Measurements from ENCODE around the gene ZNF555.

ZNF555 gene

DNA sequence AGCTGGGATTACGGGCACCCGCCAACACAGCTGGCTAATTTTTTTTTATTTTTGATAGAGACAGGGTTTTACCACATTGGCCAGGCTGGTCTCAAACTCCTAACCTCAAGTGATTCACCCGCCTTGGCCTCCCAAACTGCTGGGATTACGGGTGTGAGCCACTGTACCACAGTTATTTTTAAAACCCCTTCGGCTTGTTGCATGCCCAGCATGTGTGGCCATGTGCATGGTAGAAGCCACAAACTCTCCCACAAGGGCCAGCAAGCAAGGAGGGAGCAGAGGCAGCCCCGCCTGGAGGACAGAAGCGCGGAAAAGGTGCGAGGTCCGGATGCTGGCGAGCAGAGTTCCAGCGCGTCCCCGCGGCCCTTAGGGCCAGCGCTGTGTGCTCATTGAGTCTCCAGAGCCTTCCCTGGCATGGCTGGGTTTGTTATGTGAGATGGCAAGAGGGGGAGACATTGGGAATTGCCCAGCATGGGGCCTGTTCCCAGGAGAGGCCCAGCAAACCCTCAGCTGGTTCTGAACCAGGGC is 43.1 kb upstream of the ZNF555 start:
- no peak overlapping the region for H3K9ac ChIP-seq (ENCODE audit: low read depth, low read length, poor library complexity)
- no peak overlapping the region for H2BK12ac ChIP-seq (ENCODE audit: low read length)
- no peak overlapping the region for H2BK120ac ChIP-seq (ENCODE audit: low read depth, low read length)
- no peaks in the 10 kb centered on the region for H3K27me3 ChIP-seq (ENCODE audit: control insufficient read depth in 3 of 3, insufficient read depth in 3 of 3, low read depth in 1 of 3, low read length in 3 of 3)
- H2BK15ac ChIP-seq (ENCODE audit: low read length) = no peak overlapping the region
- H2BK5ac ChIP-seq (ENCODE audit: low read length) = no peak overlapping the region
- H3K4ac ChIP-seq (ENCODE audit: low read length) = no peak overlapping the region
- H3K79me1 ChIP-seq (ENCODE audit: low read depth, low read length) = peaks cover 25% of the 10 kb centered on the region
- no peaks in the 10 kb centered on the region for H3K9me3 ChIP-seq (replicated peaks in 1 of 2; ENCODE audit: control insufficient read depth in 2 of 2, insufficient read depth in 1 of 2, low read depth in 1 of 2, low read length in 2 of 2)
- H4K91ac ChIP-seq (ENCODE audit: low read depth, low read length, poor library complexity) = no peak overlapping the region
- peaks cover 69 to 98% of the 10 kb centered on the region in 2 donors for H3K36me3 ChIP-seq (replicated peaks in 1 of 2; ENCODE audit: control insufficient read depth in 2 of 2, insufficient read depth in 2 of 2, low read length in 2 of 2)
- H3K14ac ChIP-seq (ENCODE audit: low read length) = no peak overlapping the region
- no peak for DNase-seq (ENCODE audit: low spot score)
- H3K4me2 ChIP-seq (ENCODE audit: insufficient read depth, low read length, poor library complexity, severe bottlenecking) = no peak overlapping the region
- no peaks in the 10 kb centered on the region for H3K4me1 ChIP-seq (ENCODE audit: control insufficient read depth in 2 of 2, insufficient read depth in 1 of 2, low read depth in 1 of 2, low read length in 2 of 2)
- no peak overlapping the region for H2AFZ ChIP-seq (ENCODE audit: low read length)
- H3K23ac ChIP-seq (ENCODE audit: low read depth, low read length, poor library complexity) = no peak overlapping the region
- H4K8ac ChIP-seq (ENCODE audit: low read depth, low read length) = no peak overlapping the region
- H3K4me3 ChIP-seq (ENCODE audit: low read length in 2 of 2) = no peak overlapping the region
- WGBS, 2 donors (ENCODE audit: extremely low coverage in 2 of 2, insufficient read length in 2 of 2, insufficient replicate concordance in 1 of 2) = no CpG with 5 or more reads among the region's 16 CpGs
- H2AK5ac ChIP-seq (ENCODE audit: low read depth, low read length) = no peak overlapping the region
- H3K27ac ChIP-seq (replicated peaks; ENCODE audit: low read length) = no peak overlapping the region
- H3K18ac ChIP-seq (ENCODE audit: low read length) = no peak overlapping the region

DNA sequence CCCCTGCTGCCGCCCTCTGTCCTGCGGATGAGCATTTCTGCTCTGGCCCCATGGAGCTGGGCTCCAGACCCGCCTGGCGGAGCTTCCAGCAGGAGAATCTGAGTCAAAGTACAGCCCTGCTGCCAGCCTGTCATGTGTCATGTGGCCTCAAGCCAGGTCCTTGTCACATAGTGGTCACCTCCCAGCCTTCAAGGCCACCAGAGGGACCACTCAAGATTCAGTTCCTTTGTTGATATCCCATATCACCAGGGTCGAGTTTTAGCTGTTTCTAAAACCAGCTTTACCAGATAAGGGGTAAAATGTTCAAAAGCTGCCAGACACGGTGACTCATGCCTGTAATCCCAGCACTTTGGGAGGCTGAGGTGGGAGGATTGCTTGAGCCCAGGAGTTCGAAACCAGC is 42.5 kb upstream of the ZNF555 start:
- WGBS, 2 donors (ENCODE audit: extremely low coverage in 2 of 2, insufficient read length in 2 of 2, insufficient replicate concordance in 1 of 2) = no CpG with 5 or more reads among the region's 7 CpGs
- Histone ChIP-seq H3K9ac (ENCODE audit: low read depth, low read length, poor library complexity) (no peak overlapping the region), H3K27ac (replicated peaks; ENCODE audit: low read length) (no peak overlapping the region), H3K18ac (ENCODE audit: low read length) (no peak overlapping the region), H3K14ac (ENCODE audit: low read length) (no peak overlapping the region), H4K8ac (ENCODE audit: low read depth, low read length) (no peak overlapping the region), H3K4me3 (ENCODE audit: low read length in 2 of 2) (no peak overlapping the region), H2BK15ac (ENCODE audit: low read length) (no peak overlapping the region), H3K23ac (ENCODE audit: low read depth, low read length, poor library complexity) (no peak overlapping the region), H3K4me1 (ENCODE audit: control insufficient read depth in 2 of 2, insufficient read depth in 1 of 2, low read depth in 1 of 2, low read length in 2 of 2) (no peaks in the 10 kb centered on the region), H3K79me1 (ENCODE audit: low read depth, low read length) (peaks cover 28% of the 10 kb centered on the region), H3K9me3 (replicated peaks in 1 of 2; ENCODE audit: control insufficient read depth in 2 of 2, insufficient read depth in 1 of 2, low read depth in 1 of 2, low read length in 2 of 2) (no peaks in the 10 kb centered on the region), H2BK12ac (ENCODE audit: low read length) (no peak overlapping the region), H4K91ac (ENCODE audit: low read depth, low read length, poor library complexity) (no peak overlapping the region), H2BK120ac (ENCODE audit: low read depth, low read length) (no peak overlapping the region), H3K4me2 (ENCODE audit: insufficient read depth, low read length, poor library complexity, severe bottlenecking) (no peak overlapping the region), H2AK5ac (ENCODE audit: low read depth, low read length) (no peak overlapping the region), H3K4ac (ENCODE audit: low read length) (no peak overlapping the region), H2BK5ac (ENCODE audit: low read length) (no peak overlapping the region), H3K27me3 (ENCODE audit: control insufficient read depth in 3 of 3, insufficient read depth in 3 of 3, low read depth in 1 of 3, low read length in 3 of 3) (no peaks in the 10 kb centered on the region), H2AFZ (ENCODE audit: low read length) (no peak overlapping the region), H3K36me3 (replicated peaks in 1 of 2; ENCODE audit: control insufficient read depth in 2 of 2, insufficient read depth in 2 of 2, low read length in 2 of 2) (peaks cover 68 to 98% of the 10 kb centered on the region in 2 donors)
- DNase-seq (ENCODE audit: low spot score) = no peak

DNA sequence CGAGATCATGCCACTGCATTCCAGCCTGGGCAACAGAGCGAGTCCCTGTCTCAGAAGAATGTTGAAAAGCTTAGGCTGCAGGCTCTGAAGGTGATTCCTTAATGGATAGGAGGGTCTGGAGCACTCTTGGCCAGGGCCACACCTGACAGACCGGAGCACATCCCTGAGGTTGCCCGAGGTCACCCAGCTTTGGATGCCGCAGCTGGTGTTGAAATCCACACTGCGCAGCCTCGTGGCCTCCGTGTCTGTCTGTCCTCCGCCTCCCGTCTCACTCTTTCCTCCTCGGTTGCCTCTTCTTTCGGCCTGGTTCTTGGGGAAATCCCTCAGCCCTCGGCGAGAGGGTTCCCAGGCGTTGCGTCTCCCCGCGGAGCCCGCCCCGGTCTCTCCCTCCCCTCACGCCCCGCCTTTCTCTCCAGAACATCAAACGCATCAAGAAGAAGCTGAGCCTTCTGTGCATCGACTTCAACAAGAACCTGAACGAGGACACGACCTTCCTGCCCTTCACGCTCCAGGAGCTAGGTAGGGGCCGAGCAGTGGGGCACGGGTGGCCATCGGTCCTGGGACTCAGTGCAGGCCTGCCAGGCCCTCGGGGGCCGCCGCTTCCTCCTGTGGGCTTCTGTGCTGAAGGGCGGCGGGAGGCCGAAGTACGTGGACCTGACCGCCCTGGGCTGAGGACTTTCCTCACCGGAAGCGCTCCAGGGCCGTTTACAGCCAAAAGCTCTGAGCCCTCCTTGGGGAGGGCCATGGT is 41.8 kb upstream of the ZNF555 start:
- no peaks in the 10 kb centered on the region for H3K9me3 ChIP-seq (replicated peaks in 1 of 2; ENCODE audit: control insufficient read depth in 2 of 2, insufficient read depth in 1 of 2, low read depth in 1 of 2, low read length in 2 of 2)
- H3K4me2 ChIP-seq (ENCODE audit: insufficient read depth, low read length, poor library complexity, severe bottlenecking) = no peak overlapping the region
- H2BK120ac ChIP-seq (ENCODE audit: low read depth, low read length) = no peak overlapping the region
- H3K79me1 ChIP-seq (ENCODE audit: low read depth, low read length) = peaks cover 27% of the 10 kb centered on the region
- H2AFZ ChIP-seq (ENCODE audit: low read length) = no peak overlapping the region
- H3K23ac ChIP-seq (ENCODE audit: low read depth, low read length, poor library complexity) = no peak overlapping the region
- no peak overlapping the region for H2BK5ac ChIP-seq (ENCODE audit: low read length)
- peak overlapping the region; percentile 21 for H3K9ac ChIP-seq (ENCODE audit: low read depth, low read length, poor library complexity)
- H2BK12ac ChIP-seq (ENCODE audit: low read length) = no peak overlapping the region
- no peak overlapping the region for H3K4me3 ChIP-seq (ENCODE audit: low read length in 2 of 2)
- H3K14ac ChIP-seq (ENCODE audit: low read length) = no peak overlapping the region
- H3K4ac ChIP-seq (ENCODE audit: low read length) = no peak overlapping the region
- no peak overlapping the region for H4K8ac ChIP-seq (ENCODE audit: low read depth, low read length)
- no peak for DNase-seq (ENCODE audit: low spot score)
- H3K18ac ChIP-seq (ENCODE audit: low read length) = no peak overlapping the region
- no CpG with 5 or more reads among the region's 41 CpGs for WGBS, 2 donors (ENCODE audit: extremely low coverage in 2 of 2, insufficient read length in 2 of 2, insufficient replicate concordance in 1 of 2)
- H4K91ac ChIP-seq (ENCODE audit: low read depth, low read length, poor library complexity) = no peak overlapping the region
- peaks cover 65 to 98% of the 10 kb centered on the region in 2 donors for H3K36me3 ChIP-seq (replicated peaks in 1 of 2; ENCODE audit: control insufficient read depth in 2 of 2, insufficient read depth in 2 of 2, low read length in 2 of 2)
- H3K27me3 ChIP-seq (ENCODE audit: control insufficient read depth in 3 of 3, insufficient read depth in 3 of 3, low read depth in 1 of 3, low read length in 3 of 3) = no peaks in the 10 kb centered on the region
- no peak overlapping the region for H3K27ac ChIP-seq (replicated peaks; ENCODE audit: low read length)
- H2AK5ac ChIP-seq (ENCODE audit: low read depth, low read length) = no peak overlapping the region
- H2BK15ac ChIP-seq (ENCODE audit: low read length) = no peak overlapping the region
- H3K4me1 ChIP-seq (ENCODE audit: control insufficient read depth in 2 of 2, insufficient read depth in 1 of 2, low read depth in 1 of 2, low read length in 2 of 2) = no peaks in the 10 kb centered on the region

- DNase-seq (ENCODE audit: low spot score) = no peak
- Histone ChIP-seq H4K91ac (ENCODE audit: low read depth, low read length, poor library complexity) (no peak overlapping the region), H3K36me3 (replicated peaks in 1 of 2; ENCODE audit: control insufficient read depth in 2 of 2, insufficient read depth in 2 of 2, low read length in 2 of 2) (peaks cover 66 to 98% of the 10 kb centered on the region in 2 donors), H3K79me1 (ENCODE audit: low read depth, low read length) (peaks cover 25% of the 10 kb centered on the region), H2BK12ac (ENCODE audit: low read length) (peak overlapping the region; percentile 46), H3K14ac (ENCODE audit: low read length) (no peak overlapping the region), H3K27ac (replicated peaks; ENCODE audit: low read length) (no peak overlapping the region), H3K4me2 (ENCODE audit: insufficient read depth, low read length, poor library complexity, severe bottlenecking) (no peak overlapping the region), H2BK120ac (ENCODE audit: low read depth, low read length) (no peak overlapping the region), H3K18ac (ENCODE audit: low read length) (no peak overlapping the region), H2AFZ (ENCODE audit: low read length) (no peak overlapping the region), H3K4me3 (ENCODE audit: low read length in 2 of 2) (no peak overlapping the region), H3K27me3 (ENCODE audit: control insufficient read depth in 3 of 3, insufficient read depth in 3 of 3, low read depth in 1 of 3, low read length in 3 of 3) (no peaks in the 10 kb centered on the region), H2AK5ac (ENCODE audit: low read depth, low read length) (no peak overlapping the region), H2BK15ac (ENCODE audit: low read length) (no peak overlapping the region), H4K8ac (ENCODE audit: low read depth, low read length) (no peak overlapping the region), H3K23ac (ENCODE audit: low read depth, low read length, poor library complexity) (no peak overlapping the region), H2BK5ac (ENCODE audit: low read length) (no peak overlapping the region), H3K9me3 (replicated peaks in 1 of 2; ENCODE audit: control insufficient read depth in 2 of 2, insufficient read depth in 1 of 2, low read depth in 1 of 2, low read length in 2 of 2) (no peaks in the 10 kb centered on the region), H3K4ac (ENCODE audit: low read length) (no peak overlapping the region), H3K9ac (ENCODE audit: low read depth, low read length, poor library complexity) (peak overlapping the region; percentile 63), H3K4me1 (ENCODE audit: control insufficient read depth in 2 of 2, insufficient read depth in 1 of 2, low read depth in 1 of 2, low read length in 2 of 2) (no peaks in the 10 kb centered on the region)
- no CpG with 5 or more reads among the region's 22 CpGs for WGBS, 2 donors (ENCODE audit: extremely low coverage in 2 of 2, insufficient read length in 2 of 2, insufficient replicate concordance in 1 of 2)
These were observed 40.8 kb upstream of the ZNF555 start for GRCh38 chr19:2800506-2800905.
